ENCODE results near the gene AFF4. TPM values are rescaled to one million over a fixed set of nuclear protein-coding genes. Genes with fewer than 3 reads are reported as not detected.

The AFF4 gene
- polyA plus RNA-seq, 1 of the 3 experiments (the other 2 are of a cell fraction) = 8.1 TPM

DNA sequence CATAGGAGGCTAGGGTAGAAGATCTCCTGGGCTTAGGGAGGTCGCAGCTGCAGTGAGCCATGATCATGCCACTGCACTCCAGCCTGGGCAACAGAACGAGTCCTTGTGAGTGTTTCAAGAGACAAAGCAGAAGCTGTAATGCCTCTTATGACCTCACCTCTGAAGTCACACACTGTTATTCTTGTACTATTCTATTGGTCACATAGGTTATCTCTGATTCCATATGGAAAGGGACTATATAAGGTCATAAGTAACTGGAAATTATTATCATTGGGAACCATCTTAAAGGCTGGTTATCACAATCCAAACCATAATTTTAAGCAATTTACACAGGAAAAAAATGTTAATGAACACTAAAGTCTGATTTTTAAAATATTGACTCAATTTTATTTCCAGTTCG is 17.9 kb upstream of the AFF4 start:
- Histone ChIP-seq H3K4me2 (no peak overlapping the region), H3K9me2 (no peaks in the 10 kb centered on the region), H2AFZ (ENCODE audit: low read depth) (no peak overlapping the region), H3K9me3 (no peaks in the 10 kb centered on the region), H3K4me1 (ENCODE audit: control insufficient read depth in 1 of 2, insufficient read depth in 2 of 2, low read depth in 1 of 2, low read length in 1 of 2) (no peaks in the 10 kb centered on the region), H3K79me2 (ENCODE audit: insufficient read depth) (no peaks in the 10 kb centered on the region), H3K27ac (ENCODE audit: low read depth in 2 of 2, low read length in 1 of 2) (no peak overlapping the region), H3F3A (replicated peaks; ENCODE audit: insufficient read depth) (no peaks in the 10 kb centered on the region), H3K4me3 (ENCODE audit: low read depth in 2 of 2, low read length in 1 of 2) (no peak overlapping the region), H3K36me3 (replicated peaks in 1 of 2; ENCODE audit: control insufficient read depth in 1 of 2, insufficient read depth in 2 of 2, low read length in 1 of 2) (no peaks in the 10 kb centered on the region), H3K9ac (no peak overlapping the region), H3K27me3 (ENCODE audit: insufficient read depth) (no peaks in the 10 kb centered on the region), H4K20me1 (ENCODE audit: insufficient read depth) (no peaks in the 10 kb centered on the region)
- ChIA-PET CTCF (interaction anchor here (0.7 kb wide), 1 partner anchor 32 kb away, joined by 3 read pairs; no protein-coding TSS in a partner anchor), POLR2A (interaction anchor here (0.6 kb wide), 1 partner anchor 1391 kb away, joined by 9 read pairs; no protein-coding TSS in a partner anchor)
- no peak for DNase-seq
- TF ChIP-seq GATA2 (CRISPR knock-in tag; IDR thresholded peaks at IDR 0.05) (no peak), CHD2 (IDR thresholded peaks at IDR 0.05; ENCODE audit: low read length, partially characterized antibody) (no peak), EZH2phosphoT487 (IDR thresholded peaks at IDR 0.05; ENCODE audit: borderline replicate concordance, low read depth) (no peak), JUND (IDR thresholded peaks at IDR 0.05) (no peak), TEAD4 (IDR thresholded peaks at IDR 0.05; ENCODE audit: borderline replicate concordance, insufficient read depth) (no peak), PBX3 (IDR thresholded peaks at IDR 0.05) (no peak), NFIC (IDR thresholded peaks at IDR 0.05; ENCODE audit: borderline replicate concordance) (no peak), MEF2A (IDR thresholded peaks at IDR 0.05; ENCODE audit: borderline replicate concordance, low read depth) (no peak), FOXJ3 (CRISPR knock-in tag; IDR thresholded peaks at IDR 0.05) (no peak), SMC3 (IDR thresholded peaks at IDR 0.05; ENCODE audit: low read depth, low read length) (no peak), RCOR1 (IDR thresholded peaks at IDR 0.05; ENCODE audit: low read length) (no peak), RAD21 (IDR thresholded peaks at IDR 0.05; ENCODE audit: low read length) (no peak), TAF1 (IDR thresholded peaks at IDR 0.05; ENCODE audit: borderline replicate concordance, low read depth, low read length) (no peak)
- TF ChIP-seq, protein P1, sequence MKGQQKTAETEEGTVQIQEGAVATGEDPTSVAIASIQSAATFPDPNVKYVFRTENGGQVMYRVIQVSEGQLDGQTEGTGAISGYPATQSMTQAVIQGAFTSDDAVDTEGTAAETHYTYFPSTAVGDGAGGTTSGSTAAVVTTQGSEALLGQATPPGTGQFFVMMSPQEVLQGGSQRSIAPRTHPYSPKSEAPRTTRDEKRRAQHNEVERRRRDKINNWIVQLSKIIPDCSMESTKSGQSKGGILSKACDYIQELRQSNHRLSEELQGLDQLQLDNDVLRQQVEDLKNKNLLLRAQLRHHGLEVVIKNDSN (IDR thresholded peaks at IDR 0.05; ENCODE audit: borderline replicate concordance, low read depth) = no peak
- WGBS (ENCODE audit: low lambda C conversion rate) = 79% methylated on average over 3 of the region's 3 CpGs

GRCh38 chr5:132979976-132980375 is 16.5 kb upstream of the AFF4 start:
- Histone ChIP-seq H3K79me2 (ENCODE audit: insufficient read depth) (no peaks in the 10 kb centered on the region), H3K9me2 (no peaks in the 10 kb centered on the region), H3K4me2 (no peak overlapping the region), H3K9ac (no peak overlapping the region), H3F3A (replicated peaks; ENCODE audit: insufficient read depth) (no peaks in the 10 kb centered on the region), H3K27me3 (ENCODE audit: insufficient read depth) (no peaks in the 10 kb centered on the region), H3K36me3 (replicated peaks in 1 of 2; ENCODE audit: control insufficient read depth in 1 of 2, insufficient read depth in 2 of 2, low read length in 1 of 2) (no peaks in the 10 kb centered on the region), H3K4me3 (ENCODE audit: low read depth in 2 of 2, low read length in 1 of 2) (no peak overlapping the region), H2AFZ (ENCODE audit: low read depth) (no peak overlapping the region), H3K9me3 (no peaks in the 10 kb centered on the region), H3K4me1 (ENCODE audit: control insufficient read depth in 1 of 2, insufficient read depth in 2 of 2, low read depth in 1 of 2, low read length in 1 of 2) (no peaks in the 10 kb centered on the region), H3K27ac (ENCODE audit: low read depth in 2 of 2, low read length in 1 of 2) (no peak overlapping the region), H4K20me1 (ENCODE audit: insufficient read depth) (no peaks in the 10 kb centered on the region)
- no peak for DNase-seq
- no peak for TF ChIP-seq GABPA (IDR thresholded peaks at IDR 0.05; ENCODE audit: low read depth)
- no peak for TF ChIP-seq RAD21 (IDR thresholded peaks at IDR 0.05; ENCODE audit: low read length)
- no peak for TF ChIP-seq GATA2 (CRISPR knock-in tag; IDR thresholded peaks at IDR 0.05)
- TF ChIP-seq YY1 (IDR thresholded peaks at IDR 0.05; ENCODE audit: low read depth) = no peak
- TF ChIP-seq FOXM1 (IDR thresholded peaks at IDR 0.05; ENCODE audit: low read depth) = no peak
- TF ChIP-seq, protein P1 (IDR thresholded peaks at IDR 0.05; ENCODE audit: borderline replicate concordance, low read depth) = no peak
- no peak for TF ChIP-seq SMC3 (IDR thresholded peaks at IDR 0.05; ENCODE audit: low read depth, low read length)
- TF ChIP-seq NRF1 (IDR thresholded peaks at IDR 0.05; ENCODE audit: low read depth, low read length) = no peak
- TF ChIP-seq PBX3 (IDR thresholded peaks at IDR 0.05) = no peak
- TF ChIP-seq ZBTB33 (IDR thresholded peaks at IDR 0.05; ENCODE audit: borderline replicate concordance, low read depth) = no peak
- TF ChIP-seq NFIC (IDR thresholded peaks at IDR 0.05; ENCODE audit: borderline replicate concordance) = no peak
- no peak for TF ChIP-seq JUND (IDR thresholded peaks at IDR 0.05)
- no peak for TF ChIP-seq MXI1 (IDR thresholded peaks at IDR 0.05; ENCODE audit: low read depth, low read length)
- no peak for TF ChIP-seq SIN3A (IDR thresholded peaks at IDR 0.05; ENCODE audit: borderline replicate concordance, low read depth, low read length)
- ChIA-PET CTCF (no interaction called here), POLR2A (no interaction called here)
- 28% methylated on average over 2 of the region's 2 CpGs for WGBS (ENCODE audit: low lambda C conversion rate)
